ENCODE results near the gene SLC7A5.

Gene SLC7A5

GRCh38 chr16:87834005-87834667 lies 35.2 kb downstream of the SLC7A5 start:
- Histone ChIP-seq H3K9ac (ENCODE audit: low read length) (no peak overlapping the region), H3K27me3 (ENCODE audit: control insufficient read depth, insufficient read depth, low read length) (no peaks in the 10 kb centered on the region), H3K4me3 (ENCODE audit: low read depth, low read length) (no peak overlapping the region), H3K36me3 (ENCODE audit: control insufficient read depth, insufficient read depth, low read length) (peaks cover 95% of the 10 kb centered on the region), H3K4me1 (ENCODE audit: control insufficient read depth, insufficient read depth, low read length) (peaks cover 19% of the 10 kb centered on the region), H3K9me3 (ENCODE audit: control insufficient read depth, insufficient read depth, low read depth, low read length) (no peaks in the 10 kb centered on the region), H3K27ac (ENCODE audit: low read depth, low read length) (no peak overlapping the region)

- H3K36me3 ChIP-seq (ENCODE audit: control insufficient read depth, insufficient read depth, low read length), result peaks cover 90% of the 10 kb centered on the region
- H3K27ac ChIP-seq (ENCODE audit: low read depth, low read length), result no peak overlapping the region
- H3K9ac ChIP-seq (ENCODE audit: low read length), result no peak overlapping the region
- no peaks in the 10 kb centered on the region for H3K9me3 ChIP-seq (ENCODE audit: control insufficient read depth, insufficient read depth, low read depth, low read length)
- H3K4me1 ChIP-seq (ENCODE audit: control insufficient read depth, insufficient read depth, low read length), result peaks cover 25% of the 10 kb centered on the region
- no peaks in the 10 kb centered on the region for H3K27me3 ChIP-seq (ENCODE audit: control insufficient read depth, insufficient read depth, low read length)
- no peak overlapping the region for H3K4me3 ChIP-seq (ENCODE audit: low read depth, low read length)
Measured at GRCh38 chr16:87833548-87833947, 35.8 kb downstream of the SLC7A5 start.

GRCh38 chr16:87832741-87833502 lies 36.4 kb downstream of the SLC7A5 start:
- Histone ChIP-seq H3K4me1 (ENCODE audit: control insufficient read depth, insufficient read depth, low read length) (peaks cover 25% of the 10 kb centered on the region), H3K27me3 (ENCODE audit: control insufficient read depth, insufficient read depth, low read length) (no peaks in the 10 kb centered on the region), H3K9me3 (ENCODE audit: control insufficient read depth, insufficient read depth, low read depth, low read length) (no peaks in the 10 kb centered on the region), H3K27ac (ENCODE audit: low read depth, low read length) (no peak overlapping the region), H3K9ac (ENCODE audit: low read length) (no peak overlapping the region), H3K36me3 (ENCODE audit: control insufficient read depth, insufficient read depth, low read length) (peaks cover 83% of the 10 kb centered on the region), H3K4me3 (ENCODE audit: low read depth, low read length) (no peak overlapping the region)

- no peaks in the 10 kb centered on the region for H3K27me3 ChIP-seq (ENCODE audit: control insufficient read depth, insufficient read depth, low read length)
- peaks cover 75% of the 10 kb centered on the region for H3K36me3 ChIP-seq (ENCODE audit: control insufficient read depth, insufficient read depth, low read length)
- no peaks in the 10 kb centered on the region for H3K9me3 ChIP-seq (ENCODE audit: control insufficient read depth, insufficient read depth, low read depth, low read length)
- H3K4me3 ChIP-seq (ENCODE audit: low read depth, low read length), result no peak overlapping the region
- H3K4me1 ChIP-seq (ENCODE audit: control insufficient read depth, insufficient read depth, low read length), result peaks cover 25% of the 10 kb centered on the region
- H3K27ac ChIP-seq (ENCODE audit: low read depth, low read length), result no peak overlapping the region
- H3K9ac ChIP-seq (ENCODE audit: low read length), result no peak overlapping the region
Measured at GRCh38 chr16:87832137-87832527, 37.2 kb downstream of the SLC7A5 start.

GRCh38 chr16:87831421-87832136 lies 37.7 kb downstream of the SLC7A5 start:
- H3K4me1 ChIP-seq (ENCODE audit: control insufficient read depth, insufficient read depth, low read length), result peaks cover 25% of the 10 kb centered on the region
- no peaks in the 10 kb centered on the region for H3K9me3 ChIP-seq (ENCODE audit: control insufficient read depth, insufficient read depth, low read depth, low read length)
- no peak overlapping the region for H3K4me3 ChIP-seq (ENCODE audit: low read depth, low read length)
- H3K36me3 ChIP-seq (ENCODE audit: control insufficient read depth, insufficient read depth, low read length), result peaks cover 70% of the 10 kb centered on the region
- no peak overlapping the region for H3K9ac ChIP-seq (ENCODE audit: low read length)
- no peak overlapping the region for H3K27ac ChIP-seq (ENCODE audit: low read depth, low read length)
- H3K27me3 ChIP-seq (ENCODE audit: control insufficient read depth, insufficient read depth, low read length), result no peaks in the 10 kb centered on the region

GRCh38 chr16:87830673-87831420 lies 38.5 kb downstream of the SLC7A5 start:
- no peaks in the 10 kb centered on the region for H3K27me3 ChIP-seq (ENCODE audit: control insufficient read depth, insufficient read depth, low read length)
- H3K36me3 ChIP-seq (ENCODE audit: control insufficient read depth, insufficient read depth, low read length), result peaks cover 63% of the 10 kb centered on the region
- no peak overlapping the region for H3K9ac ChIP-seq (ENCODE audit: low read length)
- H3K4me1 ChIP-seq (ENCODE audit: control insufficient read depth, insufficient read depth, low read length), result peaks cover 25% of the 10 kb centered on the region
- no peak overlapping the region for H3K4me3 ChIP-seq (ENCODE audit: low read depth, low read length)
- H3K9me3 ChIP-seq (ENCODE audit: control insufficient read depth, insufficient read depth, low read depth, low read length), result no peaks in the 10 kb centered on the region
- H3K27ac ChIP-seq (ENCODE audit: low read depth, low read length), result no peak overlapping the region

- peaks cover 30% of the 10 kb centered on the region for H3K4me1 ChIP-seq (ENCODE audit: control insufficient read depth, insufficient read depth, low read length)
- H3K27ac ChIP-seq (ENCODE audit: low read depth, low read length), result no peak overlapping the region
Measured at GRCh38 chr16:87829988-87830672, 39.2 kb downstream of the SLC7A5 start.

GRCh38 chr16:87829622-87829980 lies 39.7 kb downstream of the SLC7A5 start:
- peaks cover 35% of the 10 kb centered on the region for H3K4me1 ChIP-seq (ENCODE audit: control insufficient read depth, insufficient read depth, low read length)
- 0 out of 2 replicates have a peak overlapping the region, but pooled peaks have one; percentile 23 for H3K27ac ChIP-seq (ENCODE audit: low read depth, low read length)
- no peaks in the 10 kb centered on the region for H3K9me3 ChIP-seq (ENCODE audit: control insufficient read depth, insufficient read depth, low read depth, low read length)
- no peak overlapping the region for H3K4me3 ChIP-seq (ENCODE audit: low read depth, low read length)
- H3K27me3 ChIP-seq (ENCODE audit: control insufficient read depth, insufficient read depth, low read length), result no peaks in the 10 kb centered on the region
- peaks cover 50% of the 10 kb centered on the region for H3K36me3 ChIP-seq (ENCODE audit: control insufficient read depth, insufficient read depth, low read length)
- no peak overlapping the region for H3K9ac ChIP-seq (ENCODE audit: low read length)

More at GRCh38 chr16:87829988-87830672, 39.2 kb downstream of the SLC7A5 start:
- H3K27me3 ChIP-seq (ENCODE audit: control insufficient read depth, insufficient read depth, low read length), result no peaks in the 10 kb centered on the region
- no peak overlapping the region for H3K4me3 ChIP-seq (ENCODE audit: low read depth, low read length)
- no peak overlapping the region for H3K9ac ChIP-seq (ENCODE audit: low read length)
- H3K9me3 ChIP-seq (ENCODE audit: control insufficient read depth, insufficient read depth, low read depth, low read length), result no peaks in the 10 kb centered on the region
- H3K36me3 ChIP-seq (ENCODE audit: control insufficient read depth, insufficient read depth, low read length), result peaks cover 55% of the 10 kb centered on the region

- peaks cover 45% of the 10 kb centered on the region for H3K36me3 ChIP-seq (ENCODE audit: control insufficient read depth, insufficient read depth, low read length)
- H3K27ac ChIP-seq (ENCODE audit: low read depth, low read length), result 0 out of 2 replicates have a peak overlapping the region, but pooled peaks have one; percentile 23
- H3K9me3 ChIP-seq (ENCODE audit: control insufficient read depth, insufficient read depth, low read depth, low read length), result no peaks in the 10 kb centered on the region
- H3K9ac ChIP-seq (ENCODE audit: low read length), result no peak overlapping the region
- peaks cover 40% of the 10 kb centered on the region for H3K4me1 ChIP-seq (ENCODE audit: control insufficient read depth, insufficient read depth, low read length)
- H3K4me3 ChIP-seq (ENCODE audit: low read depth, low read length), result no peak overlapping the region
- no peaks in the 10 kb centered on the region for H3K27me3 ChIP-seq (ENCODE audit: control insufficient read depth, insufficient read depth, low read length)
Measured at GRCh38 chr16:87828907-87829621, 40.2 kb downstream of the SLC7A5 start.

Measured in HUES6 (cell line).